ENCODE results near the gene ETNK2. TPM values are rescaled to one million over a fixed set of nuclear protein-coding genes. Genes with fewer than 3 reads are reported as not detected.

ETNK2 gene
- total RNA-seq, 4 donors from 2014 or later: 2.3 to 23.9 (median 13.9) TPM

GRCh38 chr1:204181116-204181515 lies 29.3 kb upstream of the ETNK2 start:
- no peaks in the 10 kb centered on the region for H3K9me3 ChIP-seq
- H3K36me3 ChIP-seq: no peaks in the 10 kb centered on the region
- no peaks in the 10 kb centered on the region for H3K27me3 ChIP-seq
- H3K4me3 ChIP-seq: no peak overlapping the region
- no peaks in the 10 kb centered on the region for H3K4me1 ChIP-seq
- no peak for DNase-seq
- H3K27ac ChIP-seq: no peak overlapping the region
- TF ChIP-seq POLR2A (IDR thresholded peaks at IDR 0.05) (no peak), CTCF (IDR thresholded peaks at IDR 0.05) (no peak)
- intact Hi-C loops (cut with DNase I; ENCODE audit: low total_unique reads): no loop called here

- no peaks in the 10 kb centered on the region for H3K4me1 ChIP-seq
- TF ChIP-seq POLR2A (IDR thresholded peaks at IDR 0.05): no peak
- no peak for TF ChIP-seq CTCF (IDR thresholded peaks at IDR 0.05)
- no peaks in the 10 kb centered on the region for H3K27me3 ChIP-seq
- no peak overlapping the region for H3K4me3 ChIP-seq
- no peaks in the 10 kb centered on the region for H3K9me3 ChIP-seq
- intact Hi-C loops (cut with DNase I; ENCODE audit: low total_unique reads): no loop called here
- H3K27ac ChIP-seq: no peak overlapping the region
- H3K36me3 ChIP-seq: no peaks in the 10 kb centered on the region
- DNase-seq: no peak
These were observed 28.3 kb upstream of the ETNK2 start for GRCh38 chr1:204180133-204180532.

- no peak overlapping the region for H3K4me3 ChIP-seq
- no peak overlapping the region for H3K27ac ChIP-seq
- intact Hi-C loops (cut with DNase I; ENCODE audit: low total_unique reads): no loop called here
- DNase-seq: no peak
- H3K27me3 ChIP-seq: no peaks in the 10 kb centered on the region
- no peaks in the 10 kb centered on the region for H3K9me3 ChIP-seq
- TF ChIP-seq CTCF (IDR thresholded peaks at IDR 0.05) (no peak), POLR2A (IDR thresholded peaks at IDR 0.05) (no peak)
- H3K36me3 ChIP-seq: no peaks in the 10 kb centered on the region
- H3K4me1 ChIP-seq: no peaks in the 10 kb centered on the region
These were observed 26.8 kb upstream of the ETNK2 start for GRCh38 chr1:204178487-204179281.

GRCh38 chr1:204177133-204177532 lies 25.3 kb upstream of the ETNK2 start:
- Histone ChIP-seq H3K4me3 (no peak overlapping the region), H3K27ac (no peak overlapping the region), H3K4me1 (no peaks in the 10 kb centered on the region), H3K36me3 (no peaks in the 10 kb centered on the region), H3K27me3 (no peaks in the 10 kb centered on the region), H3K9me3 (no peaks in the 10 kb centered on the region)
- TF ChIP-seq POLR2A (IDR thresholded peaks at IDR 0.05): no peak
- TF ChIP-seq CTCF (IDR thresholded peaks at IDR 0.05): no peak
- DNase-seq: no peak
- intact Hi-C loops (cut with DNase I; ENCODE audit: low total_unique reads): no loop called here

GRCh38 chr1:204176049-204176448 lies 24.2 kb upstream of the ETNK2 start:
- no peak overlapping the region for H3K4me3 ChIP-seq
- intact Hi-C loops (cut with DNase I; ENCODE audit: low total_unique reads): no loop called here
- H3K36me3 ChIP-seq: no peaks in the 10 kb centered on the region
- H3K27me3 ChIP-seq: no peaks in the 10 kb centered on the region
- TF ChIP-seq POLR2A (IDR thresholded peaks at IDR 0.05): no peak
- no peak for TF ChIP-seq CTCF (IDR thresholded peaks at IDR 0.05)
- no peak for DNase-seq
- no peak overlapping the region for H3K27ac ChIP-seq
- H3K4me1 ChIP-seq: no peaks in the 10 kb centered on the region
- no peaks in the 10 kb centered on the region for H3K9me3 ChIP-seq

Data from uterus (tissue), 4 donors.